ENCODE data around the gene MARCHF3.

The MARCHF3 gene

GRCh38 chr5:126995689-126996088 is 34.7 kb downstream of the MARCHF3 start:
- Histone ChIP-seq H3K27ac (no peak overlapping the region), H3K4me1 (no peaks in the 10 kb centered on the region), H3K4me3 (no peak overlapping the region), H3K27me3 (no peaks in the 10 kb centered on the region), H3K9me3 (no peaks in the 10 kb centered on the region), H3K36me3 (no peaks in the 10 kb centered on the region)
- intact Hi-C loops (cut with DNase I; ENCODE audit: low total_unique reads): no loop called here
- no peak for TF ChIP-seq CTCF (IDR thresholded peaks at IDR 0.05)
- DNase-seq: no peak

GRCh38 chr5:126995039-126995438 is 35.3 kb downstream of the MARCHF3 start:
- no peaks in the 10 kb centered on the region for H3K9me3 ChIP-seq
- no peak for DNase-seq
- H3K4me3 ChIP-seq: no peak overlapping the region
- H3K27ac ChIP-seq: no peak overlapping the region
- no peaks in the 10 kb centered on the region for H3K36me3 ChIP-seq
- intact Hi-C loops (cut with DNase I; ENCODE audit: low total_unique reads): no loop called here
- no peak for TF ChIP-seq CTCF (IDR thresholded peaks at IDR 0.05)
- no peaks in the 10 kb centered on the region for H3K27me3 ChIP-seq
- no peaks in the 10 kb centered on the region for H3K4me1 ChIP-seq

GRCh38 chr5:126994485-126994884 is 35.9 kb downstream of the MARCHF3 start:
- H3K4me1 ChIP-seq: no peaks in the 10 kb centered on the region
- H3K4me3 ChIP-seq: no peak overlapping the region
- intact Hi-C loops (cut with DNase I; ENCODE audit: low total_unique reads): no loop called here
- no peaks in the 10 kb centered on the region for H3K36me3 ChIP-seq
- no peak overlapping the region for H3K27ac ChIP-seq
- no peak for DNase-seq
- H3K9me3 ChIP-seq: no peaks in the 10 kb centered on the region
- no peak for TF ChIP-seq CTCF (IDR thresholded peaks at IDR 0.05)
- H3K27me3 ChIP-seq: no peaks in the 10 kb centered on the region

- DNase-seq: no peak
- Histone ChIP-seq H3K9me3 (no peaks in the 10 kb centered on the region), H3K4me1 (no peaks in the 10 kb centered on the region), H3K27me3 (no peaks in the 10 kb centered on the region), H3K4me3 (no peak overlapping the region), H3K27ac (no peak overlapping the region), H3K36me3 (no peaks in the 10 kb centered on the region)
- intact Hi-C loops (cut with DNase I; ENCODE audit: low total_unique reads): no loop called here
- no peak for TF ChIP-seq CTCF (IDR thresholded peaks at IDR 0.05)
Measured at GRCh38 chr5:126988021-126988569, 42.3 kb downstream of the MARCHF3 start.

- H3K27ac ChIP-seq: no peak overlapping the region
- H3K36me3 ChIP-seq: no peaks in the 10 kb centered on the region
- no peak for TF ChIP-seq CTCF (IDR thresholded peaks at IDR 0.05)
- DNase-seq: no peak
- intact Hi-C loops (cut with DNase I; ENCODE audit: low total_unique reads): no loop called here
- H3K9me3 ChIP-seq: no peaks in the 10 kb centered on the region
- no peaks in the 10 kb centered on the region for H3K27me3 ChIP-seq
- H3K4me1 ChIP-seq: no peaks in the 10 kb centered on the region
- no peak overlapping the region for H3K4me3 ChIP-seq
Measured at GRCh38 chr5:126987271-126987899, 43.0 kb downstream of the MARCHF3 start.

Data from tibial artery (tissue), 4 donors.